ENCODE measurements around the gene STK32C.

DNA sequence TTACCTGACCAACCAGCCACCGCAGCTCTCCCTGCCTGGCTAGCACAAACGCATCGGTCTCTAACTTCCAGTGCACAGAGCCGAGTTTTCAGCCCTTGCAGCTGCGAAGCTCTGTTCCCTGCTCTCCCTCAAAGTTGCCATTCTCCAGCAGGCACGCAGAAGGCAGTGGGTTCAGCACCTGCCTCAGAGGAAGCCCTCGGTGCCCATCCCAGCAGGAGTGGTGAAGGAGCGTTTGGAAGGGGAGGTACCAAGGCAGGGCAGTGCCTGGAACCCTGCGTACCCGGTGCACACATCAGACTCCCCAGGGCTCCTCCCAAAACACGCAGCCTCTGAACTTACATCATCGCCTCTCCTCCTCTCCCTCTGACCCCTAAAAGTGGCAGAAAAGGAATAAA, 1.7 kb upstream of the STK32C start:
- TF ChIP-seq POLR2A (IDR thresholded peaks at IDR 0.05; ENCODE audit: low read depth, low read length), result no peak
- TF ChIP-seq, protein P1, sequence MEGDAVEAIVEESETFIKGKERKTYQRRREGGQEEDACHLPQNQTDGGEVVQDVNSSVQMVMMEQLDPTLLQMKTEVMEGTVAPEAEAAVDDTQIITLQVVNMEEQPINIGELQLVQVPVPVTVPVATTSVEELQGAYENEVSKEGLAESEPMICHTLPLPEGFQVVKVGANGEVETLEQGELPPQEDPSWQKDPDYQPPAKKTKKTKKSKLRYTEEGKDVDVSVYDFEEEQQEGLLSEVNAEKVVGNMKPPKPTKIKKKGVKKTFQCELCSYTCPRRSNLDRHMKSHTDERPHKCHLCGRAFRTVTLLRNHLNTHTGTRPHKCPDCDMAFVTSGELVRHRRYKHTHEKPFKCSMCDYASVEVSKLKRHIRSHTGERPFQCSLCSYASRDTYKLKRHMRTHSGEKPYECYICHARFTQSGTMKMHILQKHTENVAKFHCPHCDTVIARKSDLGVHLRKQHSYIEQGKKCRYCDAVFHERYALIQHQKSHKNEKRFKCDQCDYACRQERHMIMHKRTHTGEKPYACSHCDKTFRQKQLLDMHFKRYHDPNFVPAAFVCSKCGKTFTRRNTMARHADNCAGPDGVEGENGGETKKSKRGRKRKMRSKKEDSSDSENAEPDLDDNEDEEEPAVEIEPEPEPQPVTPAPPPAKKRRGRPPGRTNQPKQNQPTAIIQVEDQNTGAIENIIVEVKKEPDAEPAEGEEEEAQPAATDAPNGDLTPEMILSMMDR (conservative IDR thresholded peaks at IDR 0.05; ENCODE audit: low read depth, low read length), result no peak
- no peak for TF ChIP-seq MAFK (IDR thresholded peaks at IDR 0.05; ENCODE audit: low read depth, low read length)
- no peak for TF ChIP-seq RAD21 (IDR thresholded peaks at IDR 0.05; ENCODE audit: low read length)
- no peak for TF ChIP-seq MXI1 (IDR thresholded peaks at IDR 0.05; ENCODE audit: borderline replicate concordance, low read depth, low read length)
